ENCODE measurements around the gene GRIA4.
A peak's percentile ranks its signal among the peaks of the same experiment; 100 is the strongest.

GRIA4 gene

GRCh38 chr11:105793092-105793491, 183.2 kb downstream of the GRIA4 start:
- DNase-seq, result no peak

DNA sequence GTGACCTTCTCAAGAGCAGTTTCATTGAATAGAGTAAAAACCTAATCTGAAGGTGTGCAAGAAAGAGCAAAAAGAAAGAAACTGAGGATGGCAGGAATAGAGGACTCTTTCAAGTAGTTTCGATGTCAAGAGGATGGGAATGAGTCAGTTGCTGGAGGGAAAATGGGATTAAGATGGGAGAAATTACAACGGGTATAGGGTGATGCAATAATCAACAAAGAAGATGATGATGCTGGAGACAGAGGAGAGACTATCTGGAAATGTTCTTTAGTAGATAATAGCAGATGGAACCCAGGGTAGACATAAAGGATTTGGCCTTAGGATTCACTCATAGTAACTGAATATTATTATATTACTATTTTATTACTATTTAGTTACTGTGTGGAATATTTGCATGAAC, 189.4 kb downstream of the GRIA4 start:
- DNase-seq, result no peak

- DNase-seq, result no peak
Measured at GRCh38 chr11:105799728-105800462, 190.0 kb downstream of the GRIA4 start.

DNA sequence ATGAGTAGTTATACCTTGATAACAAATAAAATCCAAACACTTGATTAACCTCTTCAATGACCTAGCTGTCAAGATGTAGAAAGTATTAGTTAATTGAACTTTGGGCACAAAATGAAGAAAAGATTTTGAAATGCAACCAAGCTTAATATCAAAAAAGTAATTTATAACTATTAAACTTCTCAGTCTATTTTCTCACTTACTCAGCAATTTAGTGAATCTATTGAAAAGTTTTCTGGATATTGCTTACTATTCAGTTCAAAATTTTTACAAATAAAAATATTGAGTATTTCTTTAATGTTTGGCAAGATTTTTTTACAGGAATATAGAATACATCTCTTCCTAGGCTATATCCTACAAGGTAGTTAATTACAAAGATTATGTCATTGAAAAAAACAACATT, 192.5 kb downstream of the GRIA4 start:
- DNase-seq, result no peak

GRCh38 chr11:105811242-105811641, 201.4 kb downstream of the GRIA4 start:
- no peak for DNase-seq

GRCh38 chr11:105821372-105821771, 211.5 kb downstream of the GRIA4 start:
- no peak for DNase-seq

DNA sequence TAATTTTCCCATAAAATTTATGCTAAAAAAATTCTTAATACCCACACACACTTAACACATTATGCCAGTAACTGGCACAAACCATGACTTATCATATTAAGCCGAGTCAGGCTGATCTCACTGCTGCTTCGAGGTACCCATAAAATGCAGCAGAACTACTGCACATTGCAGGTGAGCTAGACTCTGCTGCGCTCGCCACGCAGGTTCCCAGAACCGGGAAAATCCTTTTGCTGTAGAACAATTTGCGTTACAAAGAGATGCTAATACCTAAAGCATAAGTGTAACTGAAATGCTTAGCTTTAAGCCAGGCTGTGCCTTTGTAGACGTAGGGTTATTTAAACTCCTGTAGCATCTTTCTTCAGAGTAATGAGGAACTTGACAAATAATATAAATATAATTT, 211.9 kb downstream of the GRIA4 start:
- DNase-seq, result no peak

DNA sequence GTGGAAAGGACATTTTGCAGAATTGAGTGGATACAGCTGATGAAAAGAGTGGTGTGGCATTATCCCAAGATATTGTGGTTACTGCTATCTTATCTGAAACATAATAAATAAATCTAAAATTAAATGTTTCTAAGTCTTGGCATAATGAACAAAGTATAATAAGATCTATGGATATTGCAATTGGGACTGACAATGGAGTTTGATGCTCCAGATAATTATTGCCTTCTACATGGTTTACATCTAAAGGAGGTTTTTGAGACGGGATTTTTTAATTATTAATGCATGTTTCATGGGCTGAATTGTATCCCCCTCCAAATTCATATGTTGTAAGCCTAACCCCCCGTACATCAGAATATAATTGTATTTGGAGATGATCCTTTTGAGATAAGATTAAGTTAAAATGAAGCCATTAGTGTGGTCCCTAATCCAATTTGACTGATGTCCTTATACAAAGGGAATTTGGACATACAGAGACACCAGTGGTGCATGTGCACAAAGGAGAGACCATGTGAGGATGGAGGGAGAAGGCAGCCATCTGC, 213.7 kb downstream of the GRIA4 start:
- no peak for DNase-seq

DNA sequence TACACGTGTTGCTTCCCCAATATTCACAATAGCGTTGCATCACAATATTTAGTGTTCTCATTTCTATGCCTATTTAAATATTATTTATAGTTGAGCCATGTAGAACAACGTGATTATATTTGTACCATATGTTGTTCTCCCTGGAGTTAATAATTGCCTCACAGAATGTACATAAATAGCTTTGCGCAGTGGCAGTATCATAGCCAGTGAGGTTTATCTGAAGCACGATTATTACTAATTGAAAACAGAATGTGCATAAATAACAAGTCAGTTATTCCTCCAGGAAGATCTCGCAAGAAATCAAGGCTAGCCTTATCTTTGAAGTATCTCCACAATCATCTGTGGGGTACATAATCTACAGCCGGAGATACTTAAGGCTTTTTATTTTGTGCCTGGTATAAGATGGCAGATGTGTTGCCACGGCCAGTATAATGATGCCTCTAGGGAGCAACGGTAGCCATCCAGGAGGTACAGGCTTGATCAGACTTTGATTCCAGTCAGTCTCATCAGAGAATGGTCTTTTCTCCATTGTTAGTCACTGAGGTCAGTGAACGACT, 214.7 kb downstream of the GRIA4 start:
- DNase-seq, result no peak

DNA sequence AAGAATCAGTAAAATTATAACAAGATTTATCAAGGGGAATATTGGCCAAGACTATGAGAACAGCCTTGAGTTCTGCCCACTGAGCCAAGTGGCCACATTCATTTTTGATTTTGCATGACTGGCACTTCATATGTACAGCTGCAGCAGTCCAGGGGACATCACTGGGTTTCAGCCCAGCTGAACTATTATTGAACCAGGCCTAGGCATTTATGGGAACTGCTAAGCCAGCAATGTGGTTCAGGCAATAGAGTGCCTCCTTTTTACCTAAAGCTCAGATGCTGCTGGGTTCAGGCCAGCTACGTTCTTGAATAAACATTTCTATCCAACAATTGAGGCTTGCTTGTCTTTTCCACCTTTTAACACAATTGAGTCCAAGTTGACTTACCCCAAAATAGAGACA, 215.3 kb downstream of the GRIA4 start:
- DNase-seq, result no peak

- no peak for DNase-seq
Measured at GRCh38 chr11:105827906-105828305, 218.0 kb downstream of the GRIA4 start.

- DNase-seq, result no peak
Measured at GRCh38 chr11:105829084-105829483, 219.2 kb downstream of the GRIA4 start.

GRCh38 chr11:105834461-105834860, 224.6 kb downstream of the GRIA4 start:
- DNase-seq, result no peak

DNA sequence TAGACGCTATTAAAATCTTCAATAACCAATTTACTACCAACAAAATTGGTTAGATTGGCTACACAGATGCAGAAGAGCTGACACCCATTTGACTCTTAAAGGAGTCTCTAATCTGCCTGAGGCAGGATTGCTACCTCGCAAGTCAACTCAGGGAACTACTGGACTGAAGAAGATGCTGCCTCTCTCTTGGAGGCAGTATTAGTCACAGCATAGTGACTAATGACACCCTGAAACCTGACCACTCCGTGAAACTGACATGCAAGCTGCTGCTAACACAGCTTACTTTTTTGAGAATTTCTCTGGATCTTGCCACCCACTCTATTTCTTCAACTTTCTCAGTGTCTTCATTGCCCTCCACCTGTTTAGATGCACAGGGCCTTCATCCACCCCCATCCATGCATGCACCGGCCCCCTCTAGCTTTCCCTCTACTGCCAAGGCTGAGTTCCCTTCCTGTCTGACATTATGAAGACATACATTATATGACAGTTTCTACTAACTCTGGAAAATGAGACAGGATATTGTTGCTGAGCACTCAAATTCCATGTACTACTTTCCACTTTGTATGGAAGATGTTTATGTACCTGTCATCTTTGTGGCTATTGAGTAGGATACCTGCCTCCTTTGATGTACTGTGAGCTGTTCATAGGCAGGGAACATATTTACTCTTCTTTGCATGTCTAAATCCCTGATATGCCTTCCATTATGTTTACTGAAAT, 229.0 kb downstream of the GRIA4 start:
- no peak for DNase-seq

- DNase-seq, result no peak
Measured at GRCh38 chr11:105840391-105840790, 230.5 kb downstream of the GRIA4 start.

DNA sequence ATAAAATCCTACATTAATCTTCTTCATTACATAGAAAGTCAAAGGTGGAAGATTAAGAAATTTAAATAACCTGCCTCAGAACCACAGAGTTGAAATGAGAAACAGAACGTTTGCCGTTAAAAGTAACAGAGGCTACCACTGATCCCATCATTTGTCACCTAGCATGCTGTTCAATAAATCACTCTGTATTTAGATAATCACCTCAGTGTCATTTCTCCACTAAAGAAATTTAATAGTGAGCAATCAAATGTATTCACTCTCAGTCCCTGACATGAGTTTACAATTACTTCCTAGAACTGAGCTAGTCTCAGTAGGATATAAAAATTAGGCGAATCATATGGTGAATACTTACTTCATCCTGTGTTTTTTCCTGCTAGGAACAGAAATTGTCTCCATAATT, 242.5 kb downstream of the GRIA4 start:
- no peak for DNase-seq

- DNase-seq, result no peak
Measured at GRCh38 chr11:105854269-105854668, 244.4 kb downstream of the GRIA4 start.

DNA sequence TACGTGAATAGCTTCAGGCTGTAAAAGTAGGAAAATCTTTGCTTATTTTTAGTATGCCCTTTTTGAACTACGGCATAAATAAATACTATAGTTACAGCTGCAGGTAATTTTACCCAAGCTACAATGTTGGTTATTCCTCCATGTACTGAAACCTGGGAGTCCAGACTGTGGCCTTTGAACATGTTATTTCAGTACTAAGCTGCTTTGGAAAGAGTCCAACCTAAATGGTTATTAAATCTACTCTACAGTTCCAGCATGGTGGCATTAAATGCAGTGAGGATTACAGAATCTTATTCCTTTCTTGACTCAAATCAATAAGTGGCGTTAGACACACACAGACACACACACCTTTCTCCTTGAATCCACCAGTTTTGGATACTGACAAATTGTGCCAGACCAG, 247.1 kb downstream of the GRIA4 start:
- DNase-seq, result no peak

DNA sequence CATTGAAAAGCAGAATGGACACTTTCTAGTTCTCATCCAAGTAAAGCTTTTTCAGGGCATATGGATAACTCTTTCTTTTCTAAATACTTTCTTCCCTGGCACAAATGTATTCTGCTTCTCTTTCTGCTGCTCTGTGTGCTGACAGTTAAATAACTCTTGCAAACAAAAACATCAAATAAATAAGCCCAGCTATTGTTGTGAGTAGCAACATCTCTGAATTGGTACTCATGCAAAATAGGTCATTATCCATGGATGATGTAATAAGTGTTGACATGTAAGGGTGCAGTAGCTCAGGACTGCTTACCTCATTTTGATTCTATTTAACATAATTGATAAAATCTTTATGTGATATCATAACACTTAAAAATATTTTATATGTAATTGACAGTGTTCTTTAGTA, 247.9 kb downstream of the GRIA4 start:
- DNase-seq, result no peak

GRCh38 chr11:105858841-105859240, 249.0 kb downstream of the GRIA4 start:
- DNase-seq, result no peak

DNA sequence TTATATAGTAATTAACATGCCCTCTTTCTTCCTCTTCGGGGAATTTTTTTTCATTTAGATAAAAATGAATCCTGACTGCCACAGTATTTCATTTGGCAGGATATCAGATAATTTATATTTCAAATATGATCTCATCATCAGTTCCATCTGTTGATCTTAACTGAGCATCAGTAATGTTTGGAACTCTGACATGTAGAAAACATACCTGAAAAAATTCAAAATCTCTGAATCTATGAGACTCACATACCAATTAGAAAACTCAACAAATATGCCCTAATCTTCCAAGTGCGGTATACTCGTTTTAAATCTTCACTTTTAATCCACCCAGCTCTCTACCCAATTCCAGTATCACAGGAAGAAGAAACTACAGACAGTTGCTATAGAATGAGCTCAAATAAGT, 250.2 kb downstream of the GRIA4 start:
- no peak for DNase-seq

- peak; percentile 32 for DNase-seq
Measured at GRCh38 chr11:105861225-105861624, 251.4 kb downstream of the GRIA4 start.

- peak; percentile 81 for DNase-seq
Measured at GRCh38 chr11:105862736-105863367, 253.0 kb downstream of the GRIA4 start.

DNA sequence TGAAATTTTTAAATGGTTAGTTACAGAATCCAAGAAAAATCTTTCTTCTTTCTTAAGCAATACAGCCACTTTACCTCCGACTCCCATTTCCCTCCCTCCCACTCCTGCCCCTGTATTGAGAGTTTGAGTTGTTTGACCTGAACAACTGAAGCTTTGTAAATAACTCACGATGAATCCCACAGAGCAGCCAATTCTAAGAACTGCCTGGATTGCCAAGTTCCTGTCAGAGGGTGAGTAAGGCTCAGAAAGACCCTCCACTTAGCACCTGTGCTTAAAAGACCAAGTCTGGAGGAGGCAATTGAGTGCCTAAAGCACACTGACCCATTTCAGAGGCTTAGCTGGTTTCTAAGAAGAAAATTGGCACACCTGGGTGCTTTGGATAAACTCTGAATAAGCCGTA, 253.7 kb downstream of the GRIA4 start:
- no peak for DNase-seq
